Left ventricle myocardium inferior (tissue), 1 donor: ENCODE data around the gene ARHGEF35. TPM values are rescaled to one million over a fixed set of nuclear protein-coding genes. Genes with fewer than 3 reads are reported as not detected.
"Not testable (repeated sequence)": the region's sequence is repeated elsewhere in the genome, so short reads cannot be mapped to it uniquely, and the experiment has no call there.

Experiments
- DNase-seq: peaks from one replicate; pipeline ENCODE4 v3.0.0-alpha.2; 2020
- H3K27ac ChIP-seq: fragments of 200-600 bp; replicated peaks from 2 replicates; pipeline ENCODE4 v1.8.0; 2021
- H3K27me3 ChIP-seq: fragments of 200-600 bp; 2 replicates; pipeline ENCODE4 v1.8.0; 2021; ENCODE audit warnings: low read depth
- H3K36me3 ChIP-seq: fragments of 200-600 bp; 2 replicates; pipeline ENCODE4 v1.8.0; 2021
- H3K4me1 ChIP-seq: fragments of 200-600 bp; 2 replicates; pipeline ENCODE4 v1.8.0; 2021
- H3K4me3 ChIP-seq: fragments of 200-600 bp; 2 replicates; pipeline ENCODE4 v1.8.0; 2021; ENCODE audit warnings: mild to moderate bottlenecking, moderate library complexity
- H3K9me3 ChIP-seq: fragments of 200-600 bp; replicated peaks from 2 replicates; pipeline ENCODE4 v1.8.0; 2021
- CTCF ChIP-seq: fragments of 200-600 bp; IDR thresholded peaks from 2 replicates; pipeline ENCODE4 v1.8.0; 2021; ENCODE audit warnings: antibody characterized with exemption, mild to moderate bottlenecking, borderline replicate concordance
- intact Hi-C: fragments of 100-400 bp; cut with micrococcal nuclease; formaldehyde crosslinking; loops from one replicate; pipeline ENCODE4 v1.11.0; 2022
- total RNA-seq: library from RNA; stranded (reverse); fragmentation: NEBNext Ultra II Directional; extraction: Animal tissue kit (Norgen Biotek cat#: 25700); gene quantifications from one replicate; pipeline ENCODE4 v1.2.1, GENCODE V29; 2021
- donor health status: DM: no; HTN: yes; CAD: no; lungs with severe emphysema.

The ARHGEF35 gene
- total RNA-seq, 1 donor from 2014 or later, result 0.38 TPM

- intact Hi-C loops, result no loop called here
- peaks cover 13% of the 10 kb centered on the region for H3K9me3 ChIP-seq
- no peaks in the 10 kb centered on the region for H3K36me3 ChIP-seq
- DNase-seq, result no peak
- TF ChIP-seq CTCF, result no peak
- no peaks in the 10 kb centered on the region for H3K27me3 ChIP-seq
- H3K4me3 ChIP-seq, result no peak overlapping the region
- H3K27ac ChIP-seq, result no peak overlapping the region
- no peaks in the 10 kb centered on the region for H3K4me1 ChIP-seq
Measured at GRCh38 chr7:144174613-144175012, 21.0 kb downstream of the ARHGEF35 start.

GRCh38 chr7:144171594-144172350 lies 23.9 kb downstream of the ARHGEF35 start:
- intact Hi-C loops, H3K27ac ChIP-seq: not testable (repeated sequence)

DNA sequence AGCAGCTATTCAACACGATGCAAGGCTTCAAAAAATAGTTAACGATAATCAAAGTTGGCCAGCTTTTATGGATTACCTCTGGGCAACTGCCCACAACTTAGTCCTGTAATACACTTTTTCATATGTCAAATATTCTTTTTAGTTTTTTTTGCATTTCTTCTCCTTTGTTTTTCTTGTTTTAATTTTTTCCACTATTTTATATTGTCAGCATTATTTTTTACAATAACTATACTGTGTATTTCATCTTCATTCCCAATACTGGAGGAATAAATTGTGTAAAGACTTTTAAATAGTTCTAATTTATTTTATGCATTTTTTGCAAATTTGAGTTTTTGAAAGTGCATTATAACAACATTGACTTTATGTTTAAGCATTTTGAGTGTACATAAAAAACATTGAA lies 30.8 kb downstream of the ARHGEF35 start:
- intact Hi-C loops, result no loop called here
- H3K36me3 ChIP-seq, result no peaks in the 10 kb centered on the region
- no peak overlapping the region for H3K27ac ChIP-seq
- no peaks in the 10 kb centered on the region for H3K4me1 ChIP-seq
- no peak for DNase-seq
- no peak for TF ChIP-seq CTCF
- H3K9me3 ChIP-seq, result peaks cover 10% of the 10 kb centered on the region
- no peaks in the 10 kb centered on the region for H3K27me3 ChIP-seq
- H3K4me3 ChIP-seq, result no peak overlapping the region

More at GRCh38 chr7:144171594-144172350, 23.9 kb downstream of the ARHGEF35 start:
- peaks cover 13% of the 10 kb centered on the region for H3K9me3 ChIP-seq
- not testable (repeated sequence) for DNase-seq, H3K36me3 ChIP-seq, H3K4me3 ChIP-seq, H3K4me1 ChIP-seq, H3K27me3 ChIP-seq

- no peaks in the 10 kb centered on the region for H3K36me3 ChIP-seq
- TF ChIP-seq CTCF, result no peak
- no peak for DNase-seq
- no peak overlapping the region for H3K4me3 ChIP-seq
- intact Hi-C loops, result no loop called here
- no peaks in the 10 kb centered on the region for H3K4me1 ChIP-seq
- H3K9me3 ChIP-seq, result peaks cover 4% of the 10 kb centered on the region
- no peak overlapping the region for H3K27ac ChIP-seq
- H3K27me3 ChIP-seq, result no peaks in the 10 kb centered on the region
Measured at GRCh38 chr7:144158861-144159260, 36.8 kb downstream of the ARHGEF35 start.

GRCh38 chr7:144148224-144148827 lies 47.3 kb downstream of the ARHGEF35 start:
- Histone ChIP-seq H3K36me3 (no peaks in the 10 kb centered on the region), H3K4me1 (no peaks in the 10 kb centered on the region), H3K9me3 (peaks cover 78% of the 10 kb centered on the region), H3K27me3 (no peaks in the 10 kb centered on the region), H3K27ac (no peak overlapping the region), H3K4me3 (no peak overlapping the region)
- intact Hi-C loops, result no loop called here
- DNase-seq, result no peak
- TF ChIP-seq CTCF, result no peak

DNA sequence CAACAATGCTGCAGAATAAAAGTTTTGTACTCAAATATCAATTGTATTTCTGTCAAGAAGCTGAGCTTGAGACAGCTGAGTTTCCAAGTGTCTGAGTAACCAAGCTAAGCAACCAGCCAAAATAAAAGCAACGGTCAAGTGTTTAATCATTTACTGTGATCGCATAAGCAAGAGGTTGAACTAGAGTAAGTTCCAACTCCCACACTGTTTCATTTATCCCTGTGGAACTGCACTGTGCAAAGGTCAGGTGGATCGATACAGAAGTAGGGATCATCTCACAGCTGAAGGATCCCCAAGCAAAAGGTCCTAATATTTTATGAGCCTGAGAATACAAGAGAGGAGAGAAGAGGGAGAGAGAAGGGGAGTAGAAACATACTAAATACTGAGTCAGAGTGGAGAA lies 51.2 kb downstream of the ARHGEF35 start:
- no peak for DNase-seq
- intact Hi-C loops, result no loop called here
- Histone ChIP-seq H3K4me1 (no peaks in the 10 kb centered on the region), H3K36me3 (no peaks in the 10 kb centered on the region), H3K4me3 (no peak overlapping the region), H3K27ac (no peak overlapping the region), H3K9me3 (peaks cover 51% of the 10 kb centered on the region), H3K27me3 (no peaks in the 10 kb centered on the region)
- no peak for TF ChIP-seq CTCF
